Measurements from ENCODE around the gene GRIP1.
A peak's percentile ranks its signal among the peaks of the same experiment; 100 is the strongest.
"Not testable (repeated sequence)": the region's sequence is repeated elsewhere in the genome, so short reads cannot be mapped to it uniquely, and the experiment has no call there.

GRIP1 gene

GRCh38 chr12:66323017-66323416, 355.9 kb downstream of the GRIP1 start:
- no peak for DNase-seq (ENCODE audit: low read depth)

GRCh38 chr12:66321435-66321834, 357.4 kb downstream of the GRIP1 start:
- DNase-seq (ENCODE audit: low read depth) = peak; percentile 62

GRCh38 chr12:66320996-66321395, 357.9 kb downstream of the GRIP1 start:
- peak; percentile 44 for DNase-seq (ENCODE audit: low read depth)

- DNase-seq (ENCODE audit: low read depth) = no peak
These were observed 359.5 kb downstream of the GRIP1 start for GRCh38 chr12:66319266-66319954.

GRCh38 chr12:66314278-66314677, 364.6 kb downstream of the GRIP1 start:
- no peak for DNase-seq (ENCODE audit: low read depth)

GRCh38 chr12:66312189-66312588, 366.7 kb downstream of the GRIP1 start:
- DNase-seq (ENCODE audit: low read depth) = no peak

GRCh38 chr12:66309606-66310005, 369.3 kb downstream of the GRIP1 start:
- no peak for DNase-seq (ENCODE audit: low read depth)

GRCh38 chr12:66304296-66304900, 374.5 kb downstream of the GRIP1 start:
- no peak for DNase-seq (ENCODE audit: low read depth)

- DNase-seq (ENCODE audit: low read depth) = not testable (repeated sequence)
These were observed 375.5 kb downstream of the GRIP1 start for GRCh38 chr12:66303316-66303804.

- DNase-seq (ENCODE audit: low read depth) = no peak
These were observed 376.1 kb downstream of the GRIP1 start for GRCh38 chr12:66302827-66303169.

GRCh38 chr12:66301944-66302826, 376.7 kb downstream of the GRIP1 start, which contains the start of gene HELB:
HELB (plus strand) TSS chr12:66302493; CDS start chr12:66302604, 111 bp downstream.
- peak; percentile 98 for DNase-seq (ENCODE audit: low read depth)

- DNase-seq (ENCODE audit: low read depth) = no peak
These were observed 381.0 kb downstream of the GRIP1 start for GRCh38 chr12:66297923-66298322.

Measured in ELR (cell line).